Activated CD8-positive, alpha-beta memory T cell treated with anti-CD3 and anti-CD28 coated beads, Interleukin-2, amount 10 ng/mL, durations not matched to agents 7 days and 5 days (primary cell): ENCODE measurements around the gene LBR. TPM values are rescaled to one million over a fixed set of nuclear protein-coding genes. Genes with fewer than 3 reads are reported as not detected.

ENCODE experiments used
- ATAC-seq: fragments of 150-1000 bp; cut with Tn5 transposase; one replicate; pipeline ENCODE4 v1.10.0; 2021; ENCODE audit warnings: moderate library complexity
- CTCF ChIA-PET: fragments of 350-600 bp; sonication (Branson Sonifier 250); formaldehyde crosslinking; loops from one replicate; lab custom pipeline; 2021; ENCODE audit warnings: antibody characterized with exemption; lab: Charles Lee
- DNase-seq: peaks from one replicate; pipeline ENCODE4 v3.0.0-alpha.2; 2020
- H3K27ac Mint-ChIP-seq: one replicate; pipeline ENCODE4 v1.8.0; 2021; ENCODE audit warnings: mild to moderate bottlenecking, mixed read lengths
- H3K27me3 Mint-ChIP-seq: one replicate; pipeline ENCODE4 v1.8.0; 2021; ENCODE audit warnings: mixed read lengths
- H3K36me3 Mint-ChIP-seq: one replicate; pipeline ENCODE4 v1.8.0; 2021; ENCODE audit warnings: mild to moderate bottlenecking, mixed read lengths
- H3K4me1 Mint-ChIP-seq: one replicate; pipeline ENCODE4 v1.8.0; 2021; ENCODE audit warnings: mixed read lengths
- H3K4me3 Mint-ChIP-seq: one replicate; pipeline ENCODE4 v1.8.0; 2021; ENCODE audit warnings: mild to moderate bottlenecking, moderate library complexity, mixed read lengths
- H3K9me3 Mint-ChIP-seq: one replicate; pipeline ENCODE4 v1.8.0; 2022; ENCODE audit warnings: low read depth, mixed read lengths
- total RNA-seq, 2 experiments: library from RNA; stranded (reverse); gene quantifications; one replicate each; pipeline ENCODE4 v1.2.3, GENCODE V29; 2021

Gene LBR
- total RNA-seq, 2 experiments from 2014 or later, result 213 to 226 TPM

GRCh38 chr1:225418598-225418997 is 9.2 kb downstream of the LBR start:
- peaks cover 75% of the 10 kb centered on the region for H3K36me3 Mint-ChIP-seq
- peak overlapping the region; percentile 41 for H3K27ac Mint-ChIP-seq
- DNase-seq (no peak), ATAC-seq (no peak)
- H3K4me1 Mint-ChIP-seq, result peaks cover 34% of the 10 kb centered on the region
- H3K4me3 Mint-ChIP-seq, result no peak overlapping the region
- H3K27me3 Mint-ChIP-seq, result no peaks in the 10 kb centered on the region
- H3K9me3 Mint-ChIP-seq, result no peaks in the 10 kb centered on the region
- CTCF ChIA-PET, result interaction anchor here (1.5 kb wide), 2 partner anchors 9 to 15 kb away, joined by 3 read pairs; no protein-coding TSS in a partner anchor

- no peak for DNase-seq
- Mint-ChIP-seq H3K4me1 (peaks cover 30% of the 10 kb centered on the region), H3K4me3 (no peak overlapping the region), H3K36me3 (peaks cover 72% of the 10 kb centered on the region), H3K9me3 (no peaks in the 10 kb centered on the region), H3K27ac (no peak overlapping the region), H3K27me3 (no peaks in the 10 kb centered on the region)
- CTCF ChIA-PET, result interaction anchor here (1.5 kb wide), 2 partner anchors 9 to 14 kb away, joined by 3 read pairs; no protein-coding TSS in a partner anchor
- ATAC-seq, result no peak
Measured at GRCh38 chr1:225418059-225418458, 9.8 kb downstream of the LBR start.

DNA sequence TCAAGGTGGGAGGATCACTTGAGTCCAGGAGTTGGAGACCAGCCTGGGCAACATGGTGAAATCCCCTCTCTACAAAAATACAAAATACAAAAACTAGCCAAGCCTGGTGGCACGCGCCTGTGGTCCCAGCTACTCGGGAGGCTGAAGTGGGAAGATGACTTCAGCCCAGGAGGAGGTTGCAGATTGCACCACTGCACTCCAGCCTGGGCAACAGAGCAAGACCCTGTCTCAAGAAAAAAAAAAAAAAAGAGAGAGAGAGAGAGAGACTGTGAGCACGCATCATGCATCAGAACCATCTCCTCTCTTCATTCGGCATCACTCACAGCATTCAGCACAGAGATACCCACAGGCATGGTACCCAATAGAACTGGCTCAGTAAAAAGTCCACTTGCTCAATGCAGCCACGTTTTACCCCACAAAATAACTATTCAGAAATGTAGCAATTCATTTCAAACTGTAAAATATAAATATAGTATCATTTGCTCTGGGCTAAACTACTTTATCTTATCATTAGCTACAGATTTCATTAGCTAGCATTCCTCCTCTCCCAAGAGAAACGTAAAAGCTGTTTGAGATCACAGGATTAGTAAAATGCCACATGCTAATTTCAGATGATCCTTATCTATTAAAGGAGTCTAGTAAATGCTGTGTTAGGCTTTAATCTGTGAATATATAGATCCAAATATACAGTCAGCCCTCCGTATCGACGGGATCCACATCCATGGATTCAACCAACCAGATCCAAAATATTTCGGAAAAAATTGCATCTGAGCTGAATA is 11.7 kb downstream of the LBR start:
- no peaks in the 10 kb centered on the region for H3K9me3 Mint-ChIP-seq
- H3K4me3 Mint-ChIP-seq, result no peak overlapping the region
- CTCF ChIA-PET, result interaction anchor here (0.6 to 2.4 kb wide), 3 partner anchors 9 to 70 kb away, joined by 3 to 7 read pairs (median 3); no protein-coding TSS in a partner anchor
- ATAC-seq (no peak), DNase-seq (no peak)
- peaks cover 74% of the 10 kb centered on the region for H3K36me3 Mint-ChIP-seq
- peaks cover 15% of the 10 kb centered on the region for H3K4me1 Mint-ChIP-seq
- no peaks in the 10 kb centered on the region for H3K27me3 Mint-ChIP-seq
- H3K27ac Mint-ChIP-seq, result no peak overlapping the region

DNA sequence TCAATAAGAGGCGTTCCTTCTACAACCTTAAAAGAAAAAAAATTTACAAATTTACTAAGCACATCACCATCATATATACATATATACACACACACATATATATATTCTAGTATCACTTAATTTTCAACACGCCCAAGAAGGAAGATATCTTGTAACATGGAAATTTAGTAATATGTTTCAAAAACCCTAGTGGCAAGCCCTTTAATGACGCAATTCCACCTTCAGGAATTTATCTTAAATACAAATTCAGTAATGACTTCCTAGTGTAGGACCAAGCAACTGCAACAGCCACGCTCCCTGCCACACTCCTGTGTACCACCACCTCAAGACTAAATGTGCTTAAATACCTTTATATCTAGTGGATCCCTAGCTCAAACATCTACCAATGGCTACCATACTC is 12.5 kb downstream of the LBR start:
- ATAC-seq (no peak), DNase-seq (no peak)
- Mint-ChIP-seq H3K4me1 (peaks cover 14% of the 10 kb centered on the region), H3K9me3 (no peaks in the 10 kb centered on the region), H3K27ac (no peak overlapping the region), H3K36me3 (peaks cover 74% of the 10 kb centered on the region), H3K27me3 (no peaks in the 10 kb centered on the region), H3K4me3 (no peak overlapping the region)
- CTCF ChIA-PET, result interaction anchor here (0.8 to 2.4 kb wide), 3 partner anchors 8 to 11 kb away, joined by 3 to 7 read pairs (median 4); no protein-coding TSS in a partner anchor

DNA sequence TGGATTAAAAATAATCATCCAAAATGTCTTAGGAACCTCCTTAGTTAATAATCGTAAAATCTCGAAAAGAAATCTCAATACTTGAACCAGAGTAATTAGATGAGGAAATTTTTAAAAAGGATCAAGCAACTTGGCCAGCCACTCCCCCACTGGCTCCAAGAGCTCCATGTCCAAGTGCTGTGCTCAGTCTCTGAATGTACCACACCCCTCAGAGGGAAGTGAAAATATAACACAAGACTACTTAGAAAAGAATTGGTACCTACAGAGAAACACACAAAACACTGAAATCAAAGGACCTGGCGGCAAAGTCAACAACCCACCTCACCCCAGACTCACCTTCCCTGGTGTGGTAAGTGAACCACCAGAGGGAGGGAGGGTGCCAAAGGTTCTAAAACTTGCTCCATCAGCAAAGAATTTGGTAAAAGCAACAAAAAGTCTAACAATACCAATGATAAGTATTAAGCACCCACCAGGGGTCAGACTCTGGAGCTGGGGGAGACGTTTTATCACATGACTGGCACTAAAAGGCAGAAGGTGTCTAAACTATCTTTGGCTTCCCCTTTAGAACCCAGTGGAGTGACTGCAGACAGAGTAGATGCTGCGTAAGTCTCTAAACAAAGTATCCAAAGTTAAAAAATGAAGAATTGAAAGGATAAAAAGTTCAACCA is 14.0 kb downstream of the LBR start:
- H3K4me3 Mint-ChIP-seq, result no peak overlapping the region
- H3K27ac Mint-ChIP-seq, result no peak overlapping the region
- H3K9me3 Mint-ChIP-seq, result no peaks in the 10 kb centered on the region
- H3K4me1 Mint-ChIP-seq, result peaks cover 10% of the 10 kb centered on the region
- peaks cover 80% of the 10 kb centered on the region for H3K36me3 Mint-ChIP-seq
- no peaks in the 10 kb centered on the region for H3K27me3 Mint-ChIP-seq
- no peak for DNase-seq
- no peak for ATAC-seq
- CTCF ChIA-PET, result no interaction called here

GRCh38 chr1:225412803-225413351 is 15.0 kb downstream of the LBR start:
- no peaks in the 10 kb centered on the region for H3K9me3 Mint-ChIP-seq
- H3K27me3 Mint-ChIP-seq, result no peaks in the 10 kb centered on the region
- DNase-seq (no peak), ATAC-seq (no peak)
- CTCF ChIA-PET, result no interaction called here
- H3K27ac Mint-ChIP-seq, result no peak overlapping the region
- H3K36me3 Mint-ChIP-seq, result peaks cover 79% of the 10 kb centered on the region
- H3K4me3 Mint-ChIP-seq, result no peak overlapping the region
- peaks cover 7% of the 10 kb centered on the region for H3K4me1 Mint-ChIP-seq

- ATAC-seq, result no peak
- CTCF ChIA-PET, result no interaction called here
- H3K27ac Mint-ChIP-seq, result no peak overlapping the region
- no peak overlapping the region for H3K4me3 Mint-ChIP-seq
- no peak for DNase-seq
- H3K4me1 Mint-ChIP-seq, result peaks cover 6% of the 10 kb centered on the region
- no peaks in the 10 kb centered on the region for H3K9me3 Mint-ChIP-seq
- H3K27me3 Mint-ChIP-seq, result no peaks in the 10 kb centered on the region
- peaks cover 76% of the 10 kb centered on the region for H3K36me3 Mint-ChIP-seq
Measured at GRCh38 chr1:225412321-225412720, 15.5 kb downstream of the LBR start.

- H3K36me3 Mint-ChIP-seq, result peaks cover 77% of the 10 kb centered on the region
- no peaks in the 10 kb centered on the region for H3K9me3 Mint-ChIP-seq
- no peak overlapping the region for H3K4me3 Mint-ChIP-seq
- no peak for ATAC-seq
- H3K27me3 Mint-ChIP-seq, result no peaks in the 10 kb centered on the region
- no peak overlapping the region for H3K27ac Mint-ChIP-seq
- H3K4me1 Mint-ChIP-seq, result peaks cover 3% of the 10 kb centered on the region
- DNase-seq, result no peak
- CTCF ChIA-PET, result interaction anchor here (1.1 to 1.3 kb wide), 2 partner anchors 8 to 65 kb away, joined by 3 to 4 read pairs; no protein-coding TSS in a partner anchor
Measured at GRCh38 chr1:225410036-225410435, 17.8 kb downstream of the LBR start.

DNA sequence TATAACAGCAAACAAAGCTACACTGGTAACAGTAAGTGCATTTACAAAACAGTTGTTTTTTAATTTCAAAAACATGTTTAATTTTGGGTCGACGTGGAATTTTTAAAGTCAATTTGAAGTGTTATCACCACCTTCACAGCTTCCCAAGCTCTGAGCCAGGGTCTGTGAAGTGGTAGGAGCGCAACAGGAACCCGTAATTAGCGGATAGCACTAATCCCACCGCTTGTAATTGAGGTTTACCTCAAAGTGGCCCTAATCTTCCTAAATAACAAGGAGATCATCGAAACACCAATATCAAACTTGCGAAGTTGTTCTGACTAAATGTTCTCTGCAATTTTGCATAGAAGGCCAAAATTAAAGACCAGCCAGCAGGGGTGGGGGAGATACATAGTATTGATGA is 18.8 kb downstream of the LBR start:
- H3K27ac Mint-ChIP-seq, result no peak overlapping the region
- H3K4me1 Mint-ChIP-seq, result peaks cover 2% of the 10 kb centered on the region
- H3K9me3 Mint-ChIP-seq, result no peaks in the 10 kb centered on the region
- peaks cover 75% of the 10 kb centered on the region for H3K36me3 Mint-ChIP-seq
- DNase-seq, result no peak
- CTCF ChIA-PET, result interaction anchor here (0.9 to 1.3 kb wide), 3 partner anchors 9 to 66 kb away, joined by 3 to 4 read pairs (median 3); no protein-coding TSS in a partner anchor
- no peak overlapping the region for H3K4me3 Mint-ChIP-seq
- no peak for ATAC-seq
- H3K27me3 Mint-ChIP-seq, result no peaks in the 10 kb centered on the region

DNA sequence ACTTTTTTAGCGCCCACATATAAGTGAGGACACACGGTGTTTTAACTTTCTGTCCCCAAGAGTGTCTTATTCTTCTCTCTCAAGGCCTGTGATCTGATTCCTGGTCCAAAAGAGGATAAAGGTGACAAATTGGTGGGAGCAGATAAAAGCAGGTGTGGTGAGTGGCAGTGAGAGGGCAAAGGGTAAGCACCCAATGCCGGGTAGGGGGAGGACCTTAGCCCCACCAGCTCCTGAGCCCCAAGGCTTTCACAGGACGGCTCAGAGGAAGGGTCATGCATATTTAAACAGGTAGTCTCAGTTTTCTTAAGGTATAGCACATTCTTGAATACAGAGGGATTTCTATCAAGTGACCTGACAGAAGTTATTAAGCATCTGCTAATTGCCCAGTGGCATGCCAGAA is 19.6 kb downstream of the LBR start:
- no peak for ATAC-seq
- peaks cover 2% of the 10 kb centered on the region for H3K4me1 Mint-ChIP-seq

DNA sequence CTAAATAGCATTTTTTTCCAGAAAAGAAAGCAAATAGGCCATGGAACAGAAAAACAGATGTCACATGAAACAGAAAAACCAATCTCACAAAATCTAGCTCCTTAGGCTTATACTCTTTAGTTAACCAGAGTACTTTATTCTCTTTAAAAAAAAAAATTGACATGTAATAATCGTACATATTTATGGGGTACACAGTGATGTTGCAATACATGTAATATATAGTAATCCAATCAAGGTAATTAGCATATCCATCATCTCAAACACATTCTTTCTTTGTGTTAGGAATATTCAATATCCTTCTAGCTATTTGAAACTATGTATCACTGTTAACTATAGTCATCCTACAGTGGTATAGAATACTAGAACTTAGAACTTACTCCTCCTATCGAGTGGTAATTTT is 20.1 kb downstream of the LBR start:
- CTCF ChIA-PET, result no interaction called here
- no peak for DNase-seq
- H3K4me1 Mint-ChIP-seq, result peaks cover 2% of the 10 kb centered on the region
- no peak overlapping the region for H3K4me3 Mint-ChIP-seq
- no peak overlapping the region for H3K27ac Mint-ChIP-seq
- ATAC-seq, result no peak
- no peaks in the 10 kb centered on the region for H3K9me3 Mint-ChIP-seq
- H3K36me3 Mint-ChIP-seq, result peaks cover 78% of the 10 kb centered on the region
- H3K27me3 Mint-ChIP-seq, result no peaks in the 10 kb centered on the region

More for the DNA sequence above, 19.6 kb downstream of the LBR start:
- H3K27ac Mint-ChIP-seq, result no peak overlapping the region
- no peaks in the 10 kb centered on the region for H3K27me3 Mint-ChIP-seq
- no peaks in the 10 kb centered on the region for H3K9me3 Mint-ChIP-seq
- no peak overlapping the region for H3K4me3 Mint-ChIP-seq
- no peak for DNase-seq
- H3K36me3 Mint-ChIP-seq, result peaks cover 75% of the 10 kb centered on the region
- CTCF ChIA-PET, result no interaction called here

DNA sequence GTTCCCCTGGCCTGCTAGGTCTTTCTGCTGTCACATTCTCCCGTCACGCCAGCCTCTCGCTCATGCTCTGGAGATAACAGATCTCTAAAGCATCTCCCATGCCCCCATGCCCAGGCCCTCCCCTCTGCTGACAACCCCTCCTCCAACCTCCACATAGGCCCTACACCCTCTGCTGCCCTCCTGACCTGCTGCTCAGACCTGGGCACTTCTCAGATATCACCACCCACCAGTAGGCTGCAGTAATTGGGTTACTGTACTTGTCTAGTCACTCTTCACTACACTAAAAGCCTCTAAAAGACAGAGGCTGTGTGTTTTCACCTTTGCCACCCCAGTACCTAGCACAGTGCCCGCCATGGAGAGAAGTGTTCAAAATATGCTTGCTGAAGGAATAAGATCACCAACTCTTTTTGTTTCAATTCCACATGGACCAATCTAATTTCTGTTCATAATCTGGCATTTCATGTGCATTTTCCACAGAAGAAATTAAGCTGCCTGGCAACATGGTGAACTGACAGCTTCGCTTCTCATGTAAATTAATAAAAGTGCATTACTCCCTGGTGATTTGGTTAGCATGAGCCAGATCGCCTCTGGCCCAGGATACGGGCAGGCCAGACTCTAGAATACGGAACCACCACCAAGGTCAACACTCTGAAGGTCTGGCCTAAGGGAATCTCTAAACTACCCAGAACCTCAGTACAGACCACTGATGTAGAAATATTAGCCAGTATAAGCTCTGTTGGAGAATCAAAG is 20.7 kb downstream of the LBR start:
- ATAC-seq, result no peak
- Mint-ChIP-seq H3K9me3 (no peaks in the 10 kb centered on the region), H3K4me1 (peaks cover 2% of the 10 kb centered on the region), H3K4me3 (no peak overlapping the region), H3K27me3 (no peaks in the 10 kb centered on the region), H3K36me3 (peaks cover 74% of the 10 kb centered on the region), H3K27ac (no peak overlapping the region)
- DNase-seq, result no peak
- CTCF ChIA-PET, result no interaction called here

DNA sequence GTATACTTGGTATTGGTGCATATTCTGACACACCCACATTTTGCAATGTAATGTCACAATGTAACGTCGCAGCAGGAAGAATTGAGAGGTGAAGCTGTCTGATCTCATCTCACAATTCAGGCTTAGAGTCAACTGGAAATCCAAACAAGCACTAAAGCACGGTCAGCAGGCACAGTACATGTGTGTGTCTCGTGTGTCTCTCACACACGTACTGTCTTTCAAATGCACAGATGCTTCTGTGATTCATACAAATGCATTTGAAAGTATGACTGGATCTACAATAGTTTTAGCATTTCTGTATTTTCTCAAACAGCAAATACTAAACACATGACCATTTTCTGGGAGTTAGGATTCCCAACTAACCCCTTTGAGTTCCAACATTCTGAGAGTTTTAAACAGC is 26.9 kb downstream of the LBR start:
- Mint-ChIP-seq H3K4me3 (no peak overlapping the region), H3K36me3 (peaks cover 74% of the 10 kb centered on the region), H3K4me1 (peaks cover 2% of the 10 kb centered on the region), H3K9me3 (no peaks in the 10 kb centered on the region), H3K27ac (no peak overlapping the region), H3K27me3 (no peaks in the 10 kb centered on the region)
- no peak for ATAC-seq
- no peak for DNase-seq
- CTCF ChIA-PET, result no interaction called here
